Measurements from ENCODE around the gene KIAA1328.

The KIAA1328 gene

GRCh38 chr18:37161491-37161890 is 332.6 kb downstream of the KIAA1328 start:
- H3K27me3 ChIP-seq (ENCODE audit: insufficient read depth, poor library complexity, severe bottlenecking): no peaks in the 10 kb centered on the region
- no peak for DNase-seq (ENCODE audit: low read depth in 1 of 2, low spot score in 1 of 2)
- H3K4me3 ChIP-seq (replicated peaks; ENCODE audit: insufficient read depth, low read length): no peak overlapping the region
- TF ChIP-seq CTCF (IDR thresholded peaks at IDR 0.05; ENCODE audit: insufficient read depth, low read length): no peak
- no peak for TF ChIP-seq REST (IDR thresholded peaks at IDR 0.05; ENCODE audit: insufficient replicate concordance, low read depth)
- TF ChIP-seq SPI1 (IDR thresholded peaks at IDR 0.05; ENCODE audit: borderline replicate concordance, low read depth): no peak
- no peak for TF ChIP-seq GABPA (IDR thresholded peaks at IDR 0.05; ENCODE audit: low read depth)
- no peak for TF ChIP-seq POLR2AphosphoS5 (IDR thresholded peaks at IDR 0.05; ENCODE audit: low read depth)
- no peak overlapping the region for H3K27ac ChIP-seq (replicated peaks)

DNA sequence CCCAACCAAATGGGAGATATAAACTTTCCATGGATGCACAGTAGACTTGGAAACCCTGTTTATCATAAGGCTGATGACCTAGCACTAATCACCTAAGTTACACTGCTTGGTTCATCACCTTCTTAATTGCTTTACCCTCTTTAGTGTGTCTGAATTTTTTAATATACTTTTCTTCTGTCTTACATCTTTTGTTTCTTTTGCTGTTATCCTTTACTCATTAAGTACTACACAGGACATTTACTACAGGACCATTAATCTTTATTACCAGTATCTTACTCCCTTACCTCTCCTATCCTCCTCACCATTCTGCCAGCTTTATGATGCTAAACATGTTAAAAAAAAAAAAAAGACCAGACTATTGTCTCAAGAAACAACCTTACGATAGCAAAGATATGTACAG is 333.6 kb downstream of the KIAA1328 start:
- no peak for DNase-seq (ENCODE audit: low read depth in 1 of 2, low spot score in 1 of 2)
- Histone ChIP-seq H3K27me3 (ENCODE audit: insufficient read depth, poor library complexity, severe bottlenecking) (no peaks in the 10 kb centered on the region), H3K27ac (replicated peaks) (no peak overlapping the region), H3K4me3 (replicated peaks; ENCODE audit: insufficient read depth, low read length) (no peak overlapping the region)
- TF ChIP-seq POLR2AphosphoS5 (IDR thresholded peaks at IDR 0.05; ENCODE audit: low read depth) (no peak), REST (IDR thresholded peaks at IDR 0.05; ENCODE audit: insufficient replicate concordance, low read depth) (no peak), CTCF (IDR thresholded peaks at IDR 0.05; ENCODE audit: insufficient read depth, low read length) (no peak), SPI1 (IDR thresholded peaks at IDR 0.05; ENCODE audit: borderline replicate concordance, low read depth) (no peak)

DNA sequence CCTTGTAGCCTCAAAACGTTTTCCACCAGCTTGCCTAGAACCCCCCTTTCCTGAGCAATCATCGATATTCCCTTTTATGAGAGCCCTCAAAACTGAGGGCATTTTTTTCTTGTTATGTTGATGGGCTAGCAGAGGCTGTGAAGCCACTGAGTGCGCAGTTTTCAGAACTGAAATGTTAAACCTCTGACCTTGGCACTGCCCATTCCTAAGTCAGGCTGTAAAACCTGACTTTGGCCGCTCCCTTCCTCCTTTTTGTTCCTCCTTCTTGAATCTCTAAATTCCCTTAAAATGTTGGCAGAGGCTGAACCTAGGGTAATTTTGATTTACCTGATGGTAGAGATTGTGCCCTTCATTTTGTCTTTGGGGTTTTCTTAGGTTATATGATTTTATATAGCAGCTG is 334.2 kb downstream of the KIAA1328 start:
- TF ChIP-seq CTCF (IDR thresholded peaks at IDR 0.05; ENCODE audit: insufficient read depth, low read length): no peak
- no peak for TF ChIP-seq POLR2AphosphoS5 (IDR thresholded peaks at IDR 0.05; ENCODE audit: low read depth)
- no peak for TF ChIP-seq GABPA (IDR thresholded peaks at IDR 0.05; ENCODE audit: low read depth)
- TF ChIP-seq REST (IDR thresholded peaks at IDR 0.05; ENCODE audit: insufficient replicate concordance, low read depth): no peak
- TF ChIP-seq SPI1 (IDR thresholded peaks at IDR 0.05; ENCODE audit: borderline replicate concordance, low read depth): no peak
- no peak for DNase-seq (ENCODE audit: low read depth in 1 of 2, low spot score in 1 of 2)
- Histone ChIP-seq H3K4me3 (replicated peaks; ENCODE audit: insufficient read depth, low read length) (no peak overlapping the region), H3K27me3 (ENCODE audit: insufficient read depth, poor library complexity, severe bottlenecking) (no peaks in the 10 kb centered on the region), H3K27ac (replicated peaks) (no peak overlapping the region)
